Thyroid gland (tissue), 4 donors: ENCODE results near the gene MYEF2. TPM values are rescaled to one million over a fixed set of nuclear protein-coding genes. Genes with fewer than 3 reads are reported as not detected.

Experiments used
- DNase-seq, 2 donors: peaks; one replicate each; pipeline ENCODE4 v3.0.0-alpha.2; 2019
- H3K27ac ChIP-seq, 3 donors: fragments of 200-600 bp; sonication (generic); 1 replicate in 2 of 3; 2 replicates in 1 of 3; pipeline ENCODE4 v1.5.1; 2016 to 2019; ENCODE audit warnings: mild to moderate bottlenecking in 1 of 3, moderate library complexity in 1 of 3
- H3K27me3 ChIP-seq: fragments of 200-600 bp; sonication (generic); one replicate; pipeline ENCODE4 v1.5.1; 2019
- H3K36me3 ChIP-seq, 2 donors: fragments of 200-600 bp; sonication (generic); one replicate each; pipeline ENCODE4 v1.5.1; 2016 to 2019
- H3K4me1 ChIP-seq, 2 donors: fragments of 200-600 bp; sonication (generic); one replicate each; pipeline ENCODE4 v1.5.1; 2017 to 2019
- H3K4me3 ChIP-seq, 3 donors: fragments of 200-600 bp; sonication (generic); replicated peaks in 1 of 3; 1 replicate in 2 of 3; 2 replicates in 1 of 3; pipeline ENCODE4 v1.5.1; 2016; ENCODE audit warnings: mild to moderate bottlenecking in 1 of 3
- H3K9me3 ChIP-seq: fragments of 200-600 bp; sonication (generic); one replicate; pipeline ENCODE4 v1.5.1; 2017
- POLR2A ChIP-seq, 2 donors: fragments of 450-650 bp; IDR thresholded peaks; one replicate each; pipeline ENCODE4 v1.6.1; 2017; ENCODE audit warnings: antibody characterized with exemption in 2 of 2, mild to moderate bottlenecking in 2 of 2, moderate library complexity in 1 of 2
- WGBS, 2 donors: methylation state at CpG; one replicate each; pipeline ENCODE4 v1.1.5; 2017; 5-methylcytosine and 5-hydroxymethylcytosine counted together
- intact Hi-C: fragments of 100-400 bp; cut with DNase I; formaldehyde crosslinking; loops from one replicate; pipeline ENCODE4 v1.15.1; 2023
- total RNA-seq, 4 donors: library from RNA; depleted of rRNA; stranded (reverse); fragments of >200 nt; gene quantifications; one replicate each; pipeline ENCODE4 v1.2.3, GENCODE V29; 2016
- TF ChIP-seq, protein P1 (sequence below), 6 experiments: fragments of 200-600 bp in 3 of 6; fragments of 450-650 bp in 3 of 6; sonication (generic) in 3 of 6; IDR thresholded peaks; one replicate each; pipeline ENCODE4 v1.5.1; 2016 to 2019; ENCODE audit warnings: antibody characterized with exemption in 6 of 6, mild to moderate bottlenecking in 2 of 6, inconsistent platforms in 1 of 6, moderate library complexity in 1 of 6

The MYEF2 gene
- total RNA-seq, 4 donors from 2014 or later: 6.4 to 19.4 (median 11.9) TPM

DNA sequence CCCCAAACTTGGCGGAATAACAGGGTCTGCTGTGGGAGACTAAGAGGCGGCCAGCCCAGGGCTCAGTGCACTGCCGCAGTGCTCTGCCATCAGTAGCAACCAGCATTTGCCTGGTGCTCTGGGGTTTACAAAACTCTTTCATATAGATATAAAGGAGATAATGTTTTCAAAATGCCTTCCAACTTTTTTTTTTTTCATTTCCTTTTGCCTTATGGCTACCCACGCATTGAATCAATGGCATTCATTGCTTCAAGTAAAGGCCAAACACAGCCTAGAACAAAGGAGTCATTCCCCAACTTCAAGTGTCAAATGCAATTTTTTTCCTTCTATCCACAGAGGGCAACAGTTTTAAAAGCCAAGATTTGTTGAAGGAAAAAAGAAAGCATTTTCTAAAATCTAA is 68.9 kb downstream of the MYEF2 start:
- Histone ChIP-seq H3K9me3 (no peaks in the 10 kb centered on the region), H3K36me3 (no peaks in the 10 kb centered on the region), H3K27ac (no peak overlapping the region), H3K4me1 (no peaks in the 10 kb centered on the region), H3K27me3 (no peaks in the 10 kb centered on the region), H3K4me3 (no peak overlapping the region)
- 93% methylated on average over 4 of the region's 4 CpGs for WGBS, 2 donors
- no peak for DNase-seq
- TF ChIP-seq POLR2A (IDR thresholded peaks at IDR 0.05): no peak
- TF ChIP-seq, protein P1, sequence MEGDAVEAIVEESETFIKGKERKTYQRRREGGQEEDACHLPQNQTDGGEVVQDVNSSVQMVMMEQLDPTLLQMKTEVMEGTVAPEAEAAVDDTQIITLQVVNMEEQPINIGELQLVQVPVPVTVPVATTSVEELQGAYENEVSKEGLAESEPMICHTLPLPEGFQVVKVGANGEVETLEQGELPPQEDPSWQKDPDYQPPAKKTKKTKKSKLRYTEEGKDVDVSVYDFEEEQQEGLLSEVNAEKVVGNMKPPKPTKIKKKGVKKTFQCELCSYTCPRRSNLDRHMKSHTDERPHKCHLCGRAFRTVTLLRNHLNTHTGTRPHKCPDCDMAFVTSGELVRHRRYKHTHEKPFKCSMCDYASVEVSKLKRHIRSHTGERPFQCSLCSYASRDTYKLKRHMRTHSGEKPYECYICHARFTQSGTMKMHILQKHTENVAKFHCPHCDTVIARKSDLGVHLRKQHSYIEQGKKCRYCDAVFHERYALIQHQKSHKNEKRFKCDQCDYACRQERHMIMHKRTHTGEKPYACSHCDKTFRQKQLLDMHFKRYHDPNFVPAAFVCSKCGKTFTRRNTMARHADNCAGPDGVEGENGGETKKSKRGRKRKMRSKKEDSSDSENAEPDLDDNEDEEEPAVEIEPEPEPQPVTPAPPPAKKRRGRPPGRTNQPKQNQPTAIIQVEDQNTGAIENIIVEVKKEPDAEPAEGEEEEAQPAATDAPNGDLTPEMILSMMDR (IDR thresholded peaks at IDR 0.05): no peak
- intact Hi-C loops: no loop called here

DNA sequence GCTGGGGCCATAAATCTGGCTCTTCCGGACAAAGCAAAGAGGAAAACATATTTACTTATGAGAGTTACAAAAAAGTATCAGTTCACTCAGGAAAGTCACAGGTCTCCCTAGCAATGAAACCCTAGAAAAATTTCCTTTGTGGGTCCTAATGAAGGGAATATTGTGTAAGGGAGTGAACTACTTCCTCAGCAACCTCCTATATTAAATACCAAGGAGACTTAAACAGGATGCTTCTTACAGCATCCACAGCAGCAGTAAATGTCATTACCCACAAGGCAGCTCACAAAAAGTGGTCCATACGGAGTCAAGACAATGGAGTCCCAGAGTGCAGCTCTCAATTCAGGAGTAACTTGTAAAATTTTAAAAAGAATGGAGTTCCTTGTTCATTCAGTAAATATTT is 72.2 kb downstream of the MYEF2 start:
- TF ChIP-seq, protein P1 (IDR thresholded peaks at IDR 0.05): no peak
- TF ChIP-seq POLR2A (IDR thresholded peaks at IDR 0.05): no peak
- Histone ChIP-seq H3K4me1 (no peaks in the 10 kb centered on the region), H3K36me3 (no peaks in the 10 kb centered on the region), H3K4me3 (no peak overlapping the region), H3K27me3 (no peaks in the 10 kb centered on the region), H3K27ac (no peak overlapping the region), H3K9me3 (no peaks in the 10 kb centered on the region)
- DNase-seq: no peak
- intact Hi-C loops: no loop called here
- WGBS, 2 donors: 66 to 74% methylated on average over 2 of the region's 2 CpGs

DNA sequence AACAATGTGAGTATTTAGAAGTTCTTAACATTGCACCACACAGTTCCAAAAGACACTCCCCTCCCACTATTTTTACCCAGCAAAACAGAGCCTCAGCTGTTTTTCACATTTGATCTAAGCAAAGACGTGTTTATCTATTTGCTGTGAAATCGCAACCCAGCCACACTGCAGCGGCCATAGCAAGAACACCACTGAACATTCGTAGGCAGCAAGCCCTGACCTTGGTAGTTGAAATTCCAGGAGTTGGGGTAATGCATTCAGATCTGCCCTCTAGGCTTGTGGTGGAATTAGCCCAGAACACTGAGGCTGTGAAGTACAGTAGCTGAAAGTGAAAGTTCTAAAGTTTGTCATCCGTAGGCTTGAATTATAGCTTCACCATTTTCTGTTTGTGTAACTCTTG is 74.4 kb downstream of the MYEF2 start:
- H3K27me3 ChIP-seq: no peaks in the 10 kb centered on the region
- TF ChIP-seq, protein P1 (IDR thresholded peaks at IDR 0.05): no peak
- no peak for TF ChIP-seq POLR2A (IDR thresholded peaks at IDR 0.05)
- H3K27ac ChIP-seq: no peak overlapping the region
- 83 to 92% methylated on average over 5 of the region's 5 CpGs for WGBS, 2 donors
- no peak overlapping the region for H3K4me3 ChIP-seq
- intact Hi-C loops: no loop called here
- no peak for DNase-seq
- no peaks in the 10 kb centered on the region for H3K9me3 ChIP-seq
- H3K4me1 ChIP-seq: no peaks in the 10 kb centered on the region
- no peaks in the 10 kb centered on the region for H3K36me3 ChIP-seq

DNA sequence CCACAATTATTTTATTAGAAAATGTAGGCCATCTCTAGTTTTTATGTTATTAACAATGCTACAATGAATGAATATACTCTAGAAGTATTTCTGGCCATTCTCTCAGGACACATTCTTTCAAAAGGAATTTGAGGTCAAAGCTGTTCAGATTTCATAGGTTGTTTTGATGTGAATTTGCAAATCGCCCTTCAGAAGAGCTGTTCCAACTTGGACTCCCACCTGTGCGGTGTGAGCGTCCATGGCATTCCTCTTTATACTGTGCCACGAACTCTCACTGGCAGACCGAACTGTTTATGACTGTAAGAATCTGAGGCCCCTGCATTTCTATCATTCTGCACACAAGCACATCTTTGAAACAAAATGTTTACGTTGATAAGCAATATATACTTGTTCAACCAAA is 75.9 kb downstream of the MYEF2 start:
- intact Hi-C loops: no loop called here
- Histone ChIP-seq H3K4me3 (no peak overlapping the region), H3K4me1 (no peaks in the 10 kb centered on the region), H3K36me3 (no peaks in the 10 kb centered on the region), H3K27ac (no peak overlapping the region), H3K9me3 (no peaks in the 10 kb centered on the region), H3K27me3 (no peaks in the 10 kb centered on the region)
- WGBS, 2 donors: 87 to 88% methylated on average over 6 of the region's 6 CpGs
- TF ChIP-seq, protein P1 (IDR thresholded peaks at IDR 0.05): no peak
- no peak for TF ChIP-seq POLR2A (IDR thresholded peaks at IDR 0.05)
- DNase-seq: no peak

DNA sequence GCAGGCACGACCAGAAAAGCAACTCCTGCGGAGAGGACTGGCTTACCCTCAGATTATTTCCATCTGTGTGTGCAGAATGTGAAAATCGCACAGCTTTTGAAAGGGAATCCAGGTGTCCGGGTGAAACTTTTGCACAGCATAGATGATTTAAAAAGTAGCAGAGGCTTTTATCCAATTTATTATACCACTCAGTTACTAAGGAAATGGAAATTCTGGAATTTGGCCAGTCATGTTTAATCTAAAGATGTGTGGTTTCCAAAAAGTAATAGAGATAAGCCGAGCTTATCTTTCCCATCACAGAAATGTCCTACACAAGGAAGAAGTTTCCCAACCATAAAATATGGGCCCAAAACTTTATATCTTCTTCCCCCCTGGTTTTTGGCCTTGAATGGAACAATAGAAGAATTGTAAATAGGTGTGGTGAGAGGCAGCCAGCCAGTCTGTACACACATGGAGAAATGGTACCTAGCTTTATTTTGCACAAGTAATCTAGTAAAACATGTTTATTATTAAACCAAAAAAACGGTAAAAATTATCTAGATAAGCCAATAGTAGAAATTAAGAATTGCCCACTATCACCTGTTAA is 76.6 kb downstream of the MYEF2 start:
- no peak for TF ChIP-seq POLR2A (IDR thresholded peaks at IDR 0.05)
- TF ChIP-seq, protein P1 (IDR thresholded peaks at IDR 0.05): no peak
- Histone ChIP-seq H3K27ac (no peak overlapping the region), H3K4me1 (no peaks in the 10 kb centered on the region), H3K4me3 (no peak overlapping the region), H3K27me3 (no peaks in the 10 kb centered on the region), H3K36me3 (no peaks in the 10 kb centered on the region), H3K9me3 (no peaks in the 10 kb centered on the region)
- WGBS, 2 donors: 75 to 76% methylated on average over 6 of the region's 6 CpGs
- DNase-seq: no peak
- intact Hi-C loops: no loop called here
